Measurements from ENCODE around the gene PDE8B. TPM values are rescaled to one million over a fixed set of nuclear protein-coding genes. Genes with fewer than 3 reads are reported as not detected.

The PDE8B gene
- total RNA-seq, 4 donors from 2014 or later: 1.1 to 3.9 (median 1.5) TPM

- H3K4me1 ChIP-seq: peaks cover 12% of the 10 kb centered on the region
- WGBS: 70% methylated on average over 4 of the region's 4 CpGs
- no peak overlapping the region for H3K27ac ChIP-seq
- no peaks in the 10 kb centered on the region for H3K27me3 ChIP-seq
- H3K9me3 ChIP-seq: no peaks in the 10 kb centered on the region
- no peak for TF ChIP-seq EP300 (IDR thresholded peaks at IDR 0.05)
- no peak for TF ChIP-seq POLR2A (IDR thresholded peaks at IDR 0.05)
- TF ChIP-seq POLR2AphosphoS5 (IDR thresholded peaks at IDR 0.05): no peak
- TF ChIP-seq CTCF (IDR thresholded peaks at IDR 0.05): no peak
- no peak overlapping the region for H3K4me3 ChIP-seq
- no peaks in the 10 kb centered on the region for H3K36me3 ChIP-seq
- no peak for DNase-seq (ENCODE audit: low spot score in 2 of 2)
Observed at GRCh38 chr5:77325921-77326541, 115.6 kb downstream of the PDE8B start.

- Histone ChIP-seq H3K27me3 (no peaks in the 10 kb centered on the region), H3K4me3 (no peak overlapping the region), H3K9me3 (no peaks in the 10 kb centered on the region), H3K36me3 (no peaks in the 10 kb centered on the region), H3K4me1 (peaks cover 12% of the 10 kb centered on the region), H3K27ac (no peak overlapping the region)
- no peak for DNase-seq (ENCODE audit: low spot score in 2 of 2)
- TF ChIP-seq EP300 (IDR thresholded peaks at IDR 0.05) (no peak), POLR2A (IDR thresholded peaks at IDR 0.05) (no peak)
- WGBS: 89% methylated on average over 5 of the region's 5 CpGs
Observed at GRCh38 chr5:77326986-77327734, 116.7 kb downstream of the PDE8B start.

- no peak overlapping the region for H3K4me3 ChIP-seq
- peaks cover 12% of the 10 kb centered on the region for H3K4me1 ChIP-seq
- 65% methylated on average over 10 of the region's 10 CpGs for WGBS
Observed at GRCh38 chr5:77328930-77329647, 118.6 kb downstream of the PDE8B start.

GRCh38 chr5:77329664-77330430 lies 119.4 kb downstream of the PDE8B start:
- no peak overlapping the region for H3K4me3 ChIP-seq
- 70% methylated on average over 3 of the region's 3 CpGs for WGBS
- peaks cover 12% of the 10 kb centered on the region for H3K4me1 ChIP-seq
- H3K27ac ChIP-seq: no peak overlapping the region
- H3K36me3 ChIP-seq: no peaks in the 10 kb centered on the region
- TF ChIP-seq CTCF (IDR thresholded peaks at IDR 0.05) (no peak), POLR2A (IDR thresholded peaks at IDR 0.05) (no peak), EP300 (IDR thresholded peaks at IDR 0.05) (no peak), POLR2AphosphoS5 (IDR thresholded peaks at IDR 0.05) (no peak)
- no peak for DNase-seq (ENCODE audit: low spot score in 2 of 2)
- H3K9me3 ChIP-seq: no peaks in the 10 kb centered on the region
- H3K27me3 ChIP-seq: no peaks in the 10 kb centered on the region

More at GRCh38 chr5:77328930-77329647, 118.6 kb downstream of the PDE8B start:
- Histone ChIP-seq H3K36me3 (no peaks in the 10 kb centered on the region), H3K27me3 (no peaks in the 10 kb centered on the region), H3K27ac (no peak overlapping the region), H3K9me3 (no peaks in the 10 kb centered on the region)
- TF ChIP-seq POLR2AphosphoS5 (IDR thresholded peaks at IDR 0.05) (no peak), POLR2A (IDR thresholded peaks at IDR 0.05) (no peak), EP300 (IDR thresholded peaks at IDR 0.05) (no peak), CTCF (IDR thresholded peaks at IDR 0.05) (no peak)
- DNase-seq (ENCODE audit: low spot score in 2 of 2): no peak

GRCh38 chr5:77333036-77333435 lies 122.6 kb downstream of the PDE8B start:
- 92% methylated on average over 4 of the region's 4 CpGs for WGBS
- TF ChIP-seq POLR2AphosphoS5 (IDR thresholded peaks at IDR 0.05): no peak

More at GRCh38 chr5:77333036-77333435, 122.6 kb downstream of the PDE8B start:
- Histone ChIP-seq H3K27ac (no peak overlapping the region), H3K9me3 (no peaks in the 10 kb centered on the region), H3K27me3 (no peaks in the 10 kb centered on the region), H3K4me3 (no peak overlapping the region), H3K4me1 (peaks cover 12% of the 10 kb centered on the region), H3K36me3 (no peaks in the 10 kb centered on the region)
- no peak for DNase-seq (ENCODE audit: low spot score in 2 of 2)

All from suprapubic skin (tissue), 4 donors.